ENCODE measurements around the gene PPP1R37. TPM values are rescaled to one million over a fixed set of nuclear protein-coding genes. Genes with fewer than 3 reads are reported as not detected.
A peak's percentile ranks its signal among the peaks of the same experiment; 100 is the strongest.

The PPP1R37 gene
- total RNA-seq, 4 donors from 2014 or later: 13.6 to 23.7 (median 19.4) TPM

DNA sequence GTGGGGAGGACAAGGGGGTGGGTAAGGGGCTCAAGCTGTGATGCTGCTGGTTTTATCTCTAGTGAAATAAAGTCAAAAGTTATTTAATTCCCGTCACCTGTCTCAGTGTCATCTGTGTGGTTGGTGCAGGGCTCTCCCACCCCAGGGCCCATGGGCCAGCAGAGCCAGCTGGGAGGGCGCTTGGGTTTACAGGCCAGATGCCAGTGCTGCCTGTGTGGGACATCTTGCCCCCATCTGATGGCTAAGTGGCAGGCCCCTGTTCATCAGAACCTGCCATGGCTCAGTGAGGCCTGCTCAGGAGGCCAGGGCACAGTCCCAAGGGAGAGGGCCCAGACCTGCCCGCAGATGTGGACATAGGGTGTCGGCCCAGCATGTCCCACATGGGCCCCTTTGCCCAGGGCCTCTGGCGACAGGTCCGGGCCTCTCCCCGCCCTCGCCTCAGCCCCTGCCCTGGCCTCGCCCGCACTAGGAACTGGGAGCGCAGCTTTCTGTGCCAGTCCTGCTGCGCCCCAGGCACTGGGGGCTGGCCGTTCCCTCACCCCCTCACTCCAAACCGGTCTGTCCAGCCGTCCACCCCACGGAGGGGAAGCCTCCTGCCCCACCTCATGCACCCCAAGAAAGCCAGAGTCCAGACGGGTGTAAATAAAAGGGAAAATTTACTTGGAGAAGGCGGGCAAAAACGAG lies 22.0 kb upstream of the PPP1R37 start:
- DNase-seq (ENCODE audit: low spot score) (no peak), ATAC-seq (ENCODE audit: low FRiP score) (no peak)
- no peak for TF ChIP-seq CTCF (IDR thresholded peaks at IDR 0.05)

DNA sequence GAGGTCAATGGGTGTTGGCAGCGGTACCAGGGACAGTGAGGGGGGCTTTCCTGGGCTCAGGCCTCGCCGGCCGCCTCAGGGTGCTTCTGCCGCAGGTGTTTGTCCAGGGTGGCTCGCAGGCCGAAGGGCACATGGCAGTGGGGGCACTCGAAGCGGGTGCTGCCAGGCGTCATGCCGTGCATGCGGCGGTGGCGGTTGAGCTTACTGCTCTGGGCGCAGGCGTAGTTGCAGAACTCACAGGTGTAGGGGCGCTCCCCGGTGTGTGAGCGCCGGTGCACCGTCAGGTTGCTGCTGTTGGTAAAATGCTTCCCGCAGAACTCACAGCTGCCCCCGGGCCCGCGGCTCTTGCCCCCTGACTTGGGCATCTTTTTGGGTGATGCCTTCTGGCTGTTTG lies 21.4 kb upstream of the PPP1R37 start:
- DNase-seq (ENCODE audit: low spot score) (no peak), ATAC-seq (ENCODE audit: low FRiP score) (no peak)
- no peak for TF ChIP-seq CTCF (IDR thresholded peaks at IDR 0.05)

DNA sequence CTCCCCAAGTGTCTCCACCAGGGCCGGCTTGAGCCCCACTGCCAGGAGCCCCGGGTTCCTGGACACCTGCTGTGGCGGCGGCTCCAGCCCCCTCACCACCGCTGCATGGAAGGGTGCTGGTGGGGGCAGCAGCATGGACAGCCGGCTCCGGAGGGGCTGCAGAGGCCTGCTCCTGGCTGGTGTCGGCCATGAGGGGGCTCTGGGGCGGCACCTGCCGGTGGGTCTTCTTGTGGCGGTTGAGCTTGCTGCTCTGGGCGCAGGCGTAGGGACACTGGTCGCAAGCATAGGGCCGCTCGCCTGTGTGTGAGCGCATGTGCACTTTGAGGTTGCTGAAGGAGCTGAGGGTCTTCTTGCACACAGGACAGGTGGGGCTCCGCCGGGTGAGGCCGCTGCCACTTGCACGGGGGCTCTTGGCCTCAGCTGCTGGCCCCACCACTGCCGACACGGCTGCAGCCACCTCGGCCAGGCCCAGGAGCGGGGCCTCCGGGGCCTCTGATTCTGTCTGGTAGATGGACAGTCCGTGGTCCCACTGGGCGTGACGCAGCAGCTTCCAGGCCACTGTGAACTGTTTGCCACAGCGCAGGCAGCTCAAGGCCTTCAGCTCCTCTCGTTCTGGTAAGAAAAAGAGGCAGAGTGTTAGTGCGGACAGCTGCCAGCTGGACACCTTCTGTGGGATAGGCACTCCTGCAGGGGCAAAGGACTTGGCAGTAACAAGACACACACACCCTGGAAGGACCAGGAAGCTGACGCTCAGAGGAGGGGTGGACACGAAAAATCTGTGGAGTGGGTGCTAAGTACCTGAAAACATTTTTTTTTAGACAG lies 20.8 kb upstream of the PPP1R37 start:
- DNase-seq (ENCODE audit: low spot score) (no peak), ATAC-seq (ENCODE audit: low FRiP score) (no peak)
- TF ChIP-seq CTCF (IDR thresholded peaks at IDR 0.05): no peak

DNA sequence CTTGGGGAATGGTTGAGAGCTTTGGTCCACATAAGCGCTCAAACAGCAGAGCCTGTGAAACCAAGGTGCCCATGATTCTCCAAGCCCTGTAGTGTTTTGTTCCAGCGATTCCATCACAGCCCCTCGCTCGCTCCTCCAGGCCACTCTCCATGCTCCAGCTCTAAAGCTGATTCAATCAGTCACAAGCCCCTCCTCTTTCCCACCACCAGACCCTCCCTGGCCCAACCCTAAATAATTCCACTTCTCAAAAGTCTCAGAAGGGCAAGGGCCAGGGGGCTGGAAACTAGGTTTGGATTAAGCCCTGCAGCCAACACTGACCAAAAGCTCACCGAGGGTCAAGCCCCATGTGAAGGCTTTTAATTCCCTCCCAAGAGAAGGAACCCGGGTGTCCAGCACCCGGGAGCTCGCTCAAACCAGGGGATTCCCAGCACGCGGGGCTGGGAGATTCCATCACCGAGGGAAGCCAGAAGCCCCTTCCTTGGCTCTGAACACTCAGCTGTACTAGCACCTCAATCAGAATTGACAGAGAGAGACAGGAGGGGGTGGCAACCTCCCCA lies 18.2 kb upstream of the PPP1R37 start:
- ATAC-seq (ENCODE audit: low FRiP score): no peak
- no peak for TF ChIP-seq CTCF (IDR thresholded peaks at IDR 0.05)
- DNase-seq (ENCODE audit: low spot score): no peak

DNA sequence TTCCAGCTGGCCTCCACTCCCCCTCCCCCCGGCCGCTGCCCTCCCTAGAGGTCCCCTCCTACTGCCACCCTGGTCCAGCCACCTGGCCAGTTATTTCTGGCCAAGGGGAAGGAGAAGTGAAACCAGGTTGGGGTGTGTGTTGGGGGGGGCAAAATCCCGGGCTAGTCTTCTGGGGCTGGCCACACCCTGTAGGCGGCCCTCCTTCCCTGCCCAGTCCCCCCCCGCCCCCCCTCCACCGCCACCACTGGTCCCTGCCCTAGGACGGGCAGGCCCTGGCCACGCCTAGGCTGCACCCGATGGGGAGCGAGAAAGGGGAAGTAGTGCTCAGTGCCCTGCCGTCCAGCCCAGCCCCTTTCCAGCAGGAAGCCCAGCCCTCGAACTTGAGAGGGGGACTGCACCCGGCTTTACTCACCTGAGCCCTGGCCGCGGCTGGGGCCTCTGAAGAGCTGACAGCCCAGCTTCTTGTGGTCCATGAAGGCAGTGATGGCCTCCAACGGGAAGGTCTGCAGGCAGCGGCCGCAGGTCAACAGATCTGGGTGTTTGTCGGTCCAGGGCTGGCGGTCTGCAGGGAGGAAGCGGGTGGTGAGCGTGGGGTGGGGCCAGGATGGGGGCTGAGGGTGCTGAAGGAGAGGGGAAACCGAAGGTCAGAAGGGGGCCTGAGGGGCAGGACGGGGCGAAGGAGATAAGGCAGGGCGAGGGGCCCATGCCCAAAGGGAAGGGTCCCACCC lies 17.5 kb upstream of the PPP1R37 start:
- TF ChIP-seq CTCF (IDR thresholded peaks at IDR 0.05): no peak
- ATAC-seq (ENCODE audit: low FRiP score) (peak; percentile 25), DNase-seq (ENCODE audit: low spot score) (no peak)

- no peak for DNase-seq (ENCODE audit: low spot score)
- TF ChIP-seq CTCF (IDR thresholded peaks at IDR 0.05): no peak
- ATAC-seq (ENCODE audit: low FRiP score): peak; percentile 54
Observed at GRCh38 chr19:45076029-45076850, 16.7 kb upstream of the PPP1R37 start, which contains the start of gene ZNF296. TSS of gene ZNF296 (minus strand) at chr19:45076478. CDS start at chr19:45076373, 105 bp downstream.

Data from omental fat pad (tissue), 4 donors.